MM.1S (cell line): ENCODE measurements around the gene OGFOD1.

ENCODE experiments used
- DNase-seq: peaks from one replicate; pipeline ENCODE4 v3.0.0-alpha.2; 2015
- H2AFZ ChIP-seq: fragments of 300-600 bp; sonication (generic); 2 replicates; pipeline ENCODE4 v1.6.0; 2016; ENCODE audit warnings: antibody characterized with exemption, low read length
- H3F3A ChIP-seq: fragments of 300-600 bp; sonication (generic); 2 replicates; pipeline ENCODE4 v1.6.1; 2016; ENCODE audit warnings: mild to moderate bottlenecking, antibody characterized with exemption, low read length, moderate library complexity, mixed read lengths; ENCODE audit not compliant: insufficient read depth
- H3K27ac ChIP-seq: fragments of 300-600 bp; sonication (generic); 2 replicates; pipeline ENCODE4 v1.5.1; 2016; ENCODE audit warnings: mild to moderate bottlenecking, low read length
- H3K27me3 ChIP-seq: fragments of 300-600 bp; sonication (generic); replicated peaks from 2 replicates; pipeline ENCODE4 v1.6.0; 2016; ENCODE audit warnings: low read length; ENCODE audit not compliant: insufficient read depth
- H3K36me3 ChIP-seq: fragments of 300-600 bp; sonication (generic); replicated peaks from 2 replicates; pipeline ENCODE4 v1.6.1; 2016; ENCODE audit warnings: mild to moderate bottlenecking, low read length, mixed read lengths; ENCODE audit not compliant: insufficient read depth
- H3K4me1 ChIP-seq: fragments of 300-600 bp; sonication (generic); 2 replicates; pipeline ENCODE4 v1.6.1; 2016; ENCODE audit warnings: low read length, mixed read lengths
- H3K4me2 ChIP-seq: fragments of 300-600 bp; sonication (generic); 2 replicates; pipeline ENCODE4 v1.6.0; 2016; ENCODE audit warnings: low read depth, low read length
- H3K4me3 ChIP-seq: fragments of 300-600 bp; sonication (generic); 2 replicates; pipeline ENCODE4 v1.5.1; 2016; ENCODE audit warnings: low read length, mixed read lengths
- H3K79me2 ChIP-seq: fragments of 300-600 bp; sonication (generic); 2 replicates; pipeline ENCODE4 v1.6.1; 2016; ENCODE audit warnings: mixed run types, low read length, mixed read lengths
- H3K9ac ChIP-seq: fragments of 300-600 bp; sonication (generic); 2 replicates; pipeline ENCODE4 v1.6.1; 2016; ENCODE audit warnings: low read length, mixed read lengths
- H3K9me2 ChIP-seq: fragments of 300-600 bp; sonication (generic); replicated peaks from 2 replicates; pipeline ENCODE4 v1.6.1; 2016; ENCODE audit warnings: mild to moderate bottlenecking, low read length, mixed read lengths; ENCODE audit not compliant: insufficient read depth
- H3K9me3 ChIP-seq: fragments of 300-600 bp; sonication (generic); replicated peaks from 2 replicates; pipeline ENCODE4 v1.6.1; 2016; ENCODE audit warnings: mild to moderate bottlenecking, low read length, mixed read lengths; ENCODE audit not compliant: insufficient read depth
- H4K20me1 ChIP-seq: fragments of 300-600 bp; sonication (generic); 2 replicates; pipeline ENCODE4 v1.6.1; 2016; ENCODE audit warnings: mild to moderate bottlenecking, low read length, moderate library complexity, mixed read lengths; ENCODE audit not compliant: insufficient read depth
- CTCF ChIP-seq: fragments of 300-600 bp; sonication (generic); IDR thresholded peaks from 2 replicates; pipeline ENCODE4 v1.5.1; 2016; ENCODE audit warnings: antibody characterized with exemption, low read length, mixed read lengths
- EZH2 ChIP-seq: fragments of 300-600 bp; sonication (generic); optimal IDR thresholded peaks from 2 replicates; pipeline ENCODE3; 2017; ENCODE audit warnings: low read depth, mild to moderate bottlenecking, antibody characterized with exemption, low read length, mixed read lengths
- EZH2phosphoT487 ChIP-seq: fragments of 300-600 bp; sonication (generic); IDR thresholded peaks from 2 replicates; pipeline ENCODE4 v1.6.1; 2018; ENCODE audit warnings: antibody characterized with exemption, low read length

Gene OGFOD1

GRCh38 chr16:56436258-56436657 is 15.1 kb upstream of the OGFOD1 start:
- no peak overlapping the region for H3K27ac ChIP-seq
- H3K79me2 ChIP-seq, result 0 out of 2 replicates have a peak, but pooled peaks cover 4% of the 10 kb centered on the region
- H3K9me2 ChIP-seq, result no peaks in the 10 kb centered on the region
- no peaks in the 10 kb centered on the region for H3K4me1 ChIP-seq
- H4K20me1 ChIP-seq, result no peaks in the 10 kb centered on the region
- H3K36me3 ChIP-seq, result peaks cover 3% of the 10 kb centered on the region
- H2AFZ ChIP-seq, result no peak overlapping the region
- no peak overlapping the region for H3K9ac ChIP-seq
- H3K9me3 ChIP-seq, result no peaks in the 10 kb centered on the region
- H3K4me3 ChIP-seq, result no peak overlapping the region
- TF ChIP-seq EZH2, result no peak
- no peak for TF ChIP-seq CTCF
- no peak for TF ChIP-seq EZH2phosphoT487
- no peaks in the 10 kb centered on the region for H3F3A ChIP-seq
- H3K4me2 ChIP-seq, result no peak overlapping the region
- DNase-seq, result no peak
- H3K27me3 ChIP-seq, result no peaks in the 10 kb centered on the region

- Histone ChIP-seq H3K27ac (no peak overlapping the region), H3K9me2 (no peaks in the 10 kb centered on the region), H3K4me1 (no peaks in the 10 kb centered on the region), H3K36me3 (peaks cover 3% of the 10 kb centered on the region), H3K4me3 (no peak overlapping the region), H3K79me2 (peaks cover 15% of the 10 kb centered on the region), H3K4me2 (no peak overlapping the region), H4K20me1 (no peaks in the 10 kb centered on the region), H3K9ac (no peak overlapping the region), H2AFZ (no peak overlapping the region), H3F3A (no peaks in the 10 kb centered on the region), H3K9me3 (no peaks in the 10 kb centered on the region), H3K27me3 (no peaks in the 10 kb centered on the region)
- DNase-seq, result no peak
- TF ChIP-seq CTCF (no peak), EZH2phosphoT487 (no peak), EZH2 (no peak)
These were observed 13.3 kb upstream of the OGFOD1 start for GRCh38 chr16:56438038-56438437.

- H3K4me3 ChIP-seq, result no peak overlapping the region
- no peaks in the 10 kb centered on the region; the same call in 1 of the 2 replicates for H3K36me3 ChIP-seq
- peaks cover 9% of the 10 kb centered on the region; the same call in 1 of the 2 replicates for H4K20me1 ChIP-seq
- TF ChIP-seq EZH2phosphoT487 (no peak), CTCF (no peak), EZH2 (no peak)
- peaks cover 87% of the 10 kb centered on the region for H3K79me2 ChIP-seq
- no peak overlapping the region for H3K9ac ChIP-seq
- H3K27me3 ChIP-seq, result no peaks in the 10 kb centered on the region
- no peak overlapping the region for H3K4me2 ChIP-seq
- no peak overlapping the region for H3K27ac ChIP-seq
- DNase-seq, result no peak
- H3K4me1 ChIP-seq, result peaks cover 12% of the 10 kb centered on the region
- H3K9me3 ChIP-seq, result no peaks in the 10 kb centered on the region
- H3F3A ChIP-seq, result 0 out of 2 replicates have a peak, but pooled peaks cover 9% of the 10 kb centered on the region
- H3K9me2 ChIP-seq, result no peaks in the 10 kb centered on the region
- no peak overlapping the region for H2AFZ ChIP-seq
These were observed 4.1 kb upstream of the OGFOD1 start for GRCh38 chr16:56447286-56447685.
